Osteoblast (primary cell): Measurements from ENCODE around the gene STK31. TPM values are rescaled to one million over a fixed set of nuclear protein-coding genes. Genes with fewer than 3 reads are reported as not detected.

Source experiments
- DNase-seq: peaks from one replicate; pipeline ENCODE4 v3.0.0; 2011; ENCODE audit warnings: low spot score, mixed read lengths; ENCODE audit not compliant: insufficient read length; ENCODE audit errors: missing footprints
- H2AFZ ChIP-seq: 2 replicates; pipeline ENCODE4 v1.6.0; 2011; ENCODE audit warnings: mild to moderate bottlenecking, low read length
- H3K27ac ChIP-seq: 2 replicates; pipeline ENCODE4 v1.5.1; 2011; ENCODE audit warnings: mild to moderate bottlenecking, low read depth, low read length, moderate library complexity
- H3K27me3 ChIP-seq: 2 replicates; pipeline ENCODE4 v1.6.0; 2012; ENCODE audit warnings: mild to moderate bottlenecking, control low read depth, inconsistent platforms, low read length, moderate library complexity; ENCODE audit not compliant: insufficient read depth
- H3K36me3 ChIP-seq: 2 replicates; pipeline ENCODE4 v1.5.1; 2011; ENCODE audit warnings: mild to moderate bottlenecking, low read length, control low read depth, moderate library complexity; ENCODE audit not compliant: insufficient read depth
- H3K4me1 ChIP-seq: 2 replicates; pipeline ENCODE4 v1.5.1; 2011; ENCODE audit warnings: mild to moderate bottlenecking, low read length, control low read depth, moderate library complexity; ENCODE audit not compliant: insufficient read depth
- H3K4me2 ChIP-seq: 2 replicates; pipeline ENCODE4 v1.6.0; 2011; ENCODE audit warnings: mild to moderate bottlenecking, low read length; ENCODE audit not compliant: insufficient read depth
- H3K4me3 ChIP-seq: fragments of 200-600 bp; sonication (generic); 3 replicates; pipeline ENCODE4 v1.5.1; 2012; ENCODE audit warnings: mild to moderate bottlenecking, low read length, inconsistent platforms; ENCODE audit not compliant: insufficient read depth
- H3K79me2 ChIP-seq: 2 replicates; pipeline ENCODE4 v1.6.0; 2012; ENCODE audit warnings: mild to moderate bottlenecking, low read length, control low read depth, inconsistent platforms; ENCODE audit not compliant: insufficient read depth
- H3K9me3 ChIP-seq: 2 replicates; pipeline ENCODE4 v1.5.1; 2011; ENCODE audit warnings: low read depth, low read length, control low read depth
- H4K20me1 ChIP-seq: 2 replicates; pipeline ENCODE4 v1.6.0; 2012; ENCODE audit warnings: mild to moderate bottlenecking, low read length, control low read depth; ENCODE audit not compliant: insufficient read depth
- total RNA-seq: library from RNA; depleted of rRNA; stranded (reverse); fragments of >200 nt; gene quantifications from 2 replicates; pipeline ENCODE4 v1.2.3, GENCODE V29; 2012
- TF ChIP-seq, protein P1 (sequence below): IDR thresholded peaks from 2 replicates; pipeline ENCODE4 v1.5.1; 2011; ENCODE audit warnings: mild to moderate bottlenecking, low read depth, low read length, moderate library complexity; ENCODE audit errors: extremely low read depth

Gene STK31
- total RNA-seq, 1 donor, result under 0.01 TPM

DNA sequence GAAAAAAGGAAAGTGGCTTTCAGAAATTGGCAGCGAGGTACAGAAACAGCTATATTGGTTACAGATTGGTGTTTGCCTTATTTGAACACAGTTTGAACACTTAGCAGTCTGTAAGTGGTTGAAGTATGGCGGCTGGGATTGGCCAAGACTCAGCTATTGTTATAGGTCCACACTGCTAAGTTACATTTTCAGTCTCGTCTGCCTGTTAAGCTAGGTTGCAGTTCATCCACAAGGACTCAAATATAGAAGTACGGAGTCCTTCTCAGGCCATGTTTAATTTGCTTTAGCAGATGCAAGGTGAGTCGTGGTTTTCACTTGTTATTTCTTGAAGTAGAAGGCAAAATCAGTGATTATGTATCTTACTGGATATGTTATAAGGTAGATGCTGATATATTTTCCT, 73.1 kb downstream of the STK31 start:
- H3K36me3 ChIP-seq, result no peaks in the 10 kb centered on the region
- TF ChIP-seq, protein P1, sequence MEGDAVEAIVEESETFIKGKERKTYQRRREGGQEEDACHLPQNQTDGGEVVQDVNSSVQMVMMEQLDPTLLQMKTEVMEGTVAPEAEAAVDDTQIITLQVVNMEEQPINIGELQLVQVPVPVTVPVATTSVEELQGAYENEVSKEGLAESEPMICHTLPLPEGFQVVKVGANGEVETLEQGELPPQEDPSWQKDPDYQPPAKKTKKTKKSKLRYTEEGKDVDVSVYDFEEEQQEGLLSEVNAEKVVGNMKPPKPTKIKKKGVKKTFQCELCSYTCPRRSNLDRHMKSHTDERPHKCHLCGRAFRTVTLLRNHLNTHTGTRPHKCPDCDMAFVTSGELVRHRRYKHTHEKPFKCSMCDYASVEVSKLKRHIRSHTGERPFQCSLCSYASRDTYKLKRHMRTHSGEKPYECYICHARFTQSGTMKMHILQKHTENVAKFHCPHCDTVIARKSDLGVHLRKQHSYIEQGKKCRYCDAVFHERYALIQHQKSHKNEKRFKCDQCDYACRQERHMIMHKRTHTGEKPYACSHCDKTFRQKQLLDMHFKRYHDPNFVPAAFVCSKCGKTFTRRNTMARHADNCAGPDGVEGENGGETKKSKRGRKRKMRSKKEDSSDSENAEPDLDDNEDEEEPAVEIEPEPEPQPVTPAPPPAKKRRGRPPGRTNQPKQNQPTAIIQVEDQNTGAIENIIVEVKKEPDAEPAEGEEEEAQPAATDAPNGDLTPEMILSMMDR, result no peak
- no peak overlapping the region for H3K4me2 ChIP-seq
- H3K27ac ChIP-seq, result no peak overlapping the region
- no peaks in the 10 kb centered on the region for H3K79me2 ChIP-seq
- H3K27me3 ChIP-seq, result no peaks in the 10 kb centered on the region
- H3K4me1 ChIP-seq, result no peaks in the 10 kb centered on the region
- no peak overlapping the region for H3K4me3 ChIP-seq
- no peaks in the 10 kb centered on the region for H3K9me3 ChIP-seq
- H2AFZ ChIP-seq, result no peak overlapping the region
- no peaks in the 10 kb centered on the region for H4K20me1 ChIP-seq
- no peak for DNase-seq

DNA sequence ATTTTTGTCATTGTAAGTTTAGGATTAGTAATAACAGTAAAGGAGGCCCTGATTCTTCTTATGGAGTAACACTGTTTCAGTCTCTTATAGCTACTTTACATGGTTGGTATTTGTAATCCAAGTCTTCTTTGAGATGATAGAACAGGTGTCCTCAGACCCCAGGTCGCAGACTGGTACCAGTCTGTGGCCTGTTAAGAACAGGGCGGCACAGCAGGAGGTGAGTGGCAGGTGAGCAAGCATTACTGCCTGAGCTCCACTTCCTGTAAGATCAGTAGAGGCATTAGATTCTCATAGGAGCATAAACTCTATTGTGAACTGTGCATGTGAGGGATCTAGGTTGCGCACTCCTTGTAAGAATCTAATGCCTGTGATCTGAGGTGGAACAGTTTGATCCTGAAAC, 77.3 kb downstream of the STK31 start:
- H3K4me3 ChIP-seq, result no peak overlapping the region
- H3K9me3 ChIP-seq, result no peaks in the 10 kb centered on the region
- no peak overlapping the region for H2AFZ ChIP-seq
- TF ChIP-seq, protein P1, result no peak
- no peak overlapping the region for H3K4me2 ChIP-seq
- H3K4me1 ChIP-seq, result no peaks in the 10 kb centered on the region
- H3K27ac ChIP-seq, result no peak overlapping the region
- no peaks in the 10 kb centered on the region for H4K20me1 ChIP-seq
- H3K36me3 ChIP-seq, result no peaks in the 10 kb centered on the region
- no peaks in the 10 kb centered on the region for H3K79me2 ChIP-seq
- no peaks in the 10 kb centered on the region for H3K27me3 ChIP-seq
- no peak for DNase-seq

DNA sequence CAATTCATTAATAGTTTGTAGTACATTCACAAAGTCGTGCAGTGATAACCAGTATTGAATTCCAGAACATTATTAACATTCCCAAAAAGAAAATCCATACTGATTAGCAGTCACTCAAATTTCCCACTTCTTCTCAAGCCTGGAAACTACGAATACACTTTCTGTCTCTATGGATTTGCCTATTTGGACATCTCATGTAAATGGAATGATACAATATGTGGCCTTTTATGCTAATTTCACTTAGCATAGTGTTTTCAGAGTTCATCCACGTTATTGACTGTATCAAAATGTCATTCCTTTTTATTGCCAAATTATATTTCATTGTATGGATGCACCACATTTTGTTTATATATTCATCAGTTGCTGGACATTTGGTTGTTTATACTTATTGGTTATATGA, 78.8 kb downstream of the STK31 start:
- Histone ChIP-seq H3K9me3 (no peaks in the 10 kb centered on the region), H3K79me2 (no peaks in the 10 kb centered on the region), H3K4me2 (no peak overlapping the region), H3K36me3 (no peaks in the 10 kb centered on the region), H4K20me1 (no peaks in the 10 kb centered on the region), H3K4me1 (no peaks in the 10 kb centered on the region), H2AFZ (no peak overlapping the region), H3K4me3 (no peak overlapping the region), H3K27me3 (no peaks in the 10 kb centered on the region), H3K27ac (no peak overlapping the region)
- no peak for DNase-seq
- TF ChIP-seq, protein P1, result no peak

DNA sequence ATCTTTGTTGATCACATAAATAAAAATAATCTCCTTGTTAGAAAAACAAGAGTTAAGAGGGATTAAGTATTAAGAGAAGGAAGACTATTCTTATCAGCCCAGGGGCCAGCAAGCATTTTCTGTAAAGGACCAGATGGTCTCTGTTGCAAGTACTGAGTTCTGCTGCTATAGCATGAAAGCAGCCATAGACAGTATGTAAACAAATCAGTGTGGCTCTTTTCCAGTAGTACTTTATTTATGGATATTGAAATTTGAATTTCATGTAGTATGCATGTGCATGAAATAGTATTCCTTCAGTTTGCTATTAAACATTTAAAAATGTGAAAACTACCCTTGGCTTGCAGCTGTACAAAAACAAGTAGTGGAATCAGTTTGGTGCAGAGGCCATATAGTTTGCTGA, 81.7 kb downstream of the STK31 start:
- no peak for DNase-seq
- Histone ChIP-seq H4K20me1 (no peaks in the 10 kb centered on the region), H3K4me1 (no peaks in the 10 kb centered on the region), H3K4me3 (no peak overlapping the region), H3K4me2 (no peak overlapping the region), H3K36me3 (no peaks in the 10 kb centered on the region), H3K79me2 (no peaks in the 10 kb centered on the region), H3K27me3 (no peaks in the 10 kb centered on the region), H3K27ac (no peak overlapping the region), H3K9me3 (no peaks in the 10 kb centered on the region), H2AFZ (no peak overlapping the region)
- TF ChIP-seq, protein P1, result no peak
